ENCODE results near the gene MFAP5. TPM values are rescaled to one million over a fixed set of nuclear protein-coding genes. Genes with fewer than 3 reads are reported as not detected.

MFAP5 gene
- total and polyA plus RNA-seq, 10 of the 15 experiments (the other 5 are each of a cell fraction or from before 2014, with no cell fraction given): 0.06 to 0.14 (median 0.12) TPM; not detected in 7

GRCh38 chr12:8695116-8695515 lies 32.5 kb upstream of the MFAP5 start:
- ChIA-PET POLR2A (no interaction called here), CTCF (interaction anchor here (1.6 kb wide), 1 partner anchor 151 kb away, joined by 6 read pairs; no protein-coding TSS in a partner anchor), RAD21 (ENCODE audit: unreplicated experiment) (no interaction called here), SMC1A (ENCODE audit: uncharacterized antibody, unreplicated experiment) (no interaction called here)
- ATAC-seq (no peak), FAIRE-seq (no peak), DNase-seq (ENCODE audit: low read depth, low spot score) (no peak)
- WGBS (ENCODE audit: insufficient coverage, insufficient replicate concordance, low lambda C conversion rate, missing lambda C conversion rate): 94% methylated on average over 7 of the region's 10 CpGs
- intact Hi-C loops (cut with micrococcal nuclease; ENCODE audit: unreplicated experiment) (no loop called here), in situ Hi-C loops (cut with MboI) (no loop called here)
- no TSS peak for BruUV-seq (replicated peaks)
- peaks cover 1 to 13% of the 10 kb centered on the region in 2 experiments; a peak in 2 of 4 replicates for H3K27me3 ChIP-seq (replicated peaks in 1 of 2; ENCODE audit: control insufficient read depth in 2 of 2, insufficient read depth in 2 of 2, low read length in 1 of 2)
- H3K4me2 ChIP-seq (ENCODE audit: control insufficient read depth, insufficient read depth): no peak overlapping the region
- H3K27ac ChIP-seq (ENCODE audit: control insufficient read depth, insufficient read depth): no peak overlapping the region
- no peaks in the 10 kb centered on the region for H4K20me1 ChIP-seq (ENCODE audit: control insufficient read depth, insufficient read depth)
- H3K9ac ChIP-seq (ENCODE audit: control insufficient read depth, insufficient read depth, low read length): no peak overlapping the region
- H2AFZ ChIP-seq (ENCODE audit: control insufficient read depth, low read depth, low read length): no peak overlapping the region
- no peak for TF ChIP-seq REST (IDR thresholded peaks at IDR 0.05; ENCODE audit: low read depth, low read length)
- TF ChIP-seq RBBP5 (conservative IDR thresholded peaks at IDR 0.05): no peak
- no peak for TF ChIP-seq NKRF (conservative IDR thresholded peaks at IDR 0.05)
- no peak for TF ChIP-seq HDAC6 (IDR thresholded peaks at IDR 0.05; ENCODE audit: unreplicated experiment)
- no peak for TF ChIP-seq ZNF274 (IDR thresholded peaks at IDR 0.05; ENCODE audit: insufficient read depth, insufficient read length)
- TF ChIP-seq IKZF2 (IDR thresholded peaks at IDR 0.05): no peak
- TF ChIP-seq MXI1 (IDR thresholded peaks at IDR 0.05; ENCODE audit: low read depth, low read length): no peak
- no peak overlapping the region for H3K4me3 ChIP-seq
- H3K9me3 ChIP-seq (replicated peaks; ENCODE audit: control insufficient read depth, insufficient read depth, low read length): no peaks in the 10 kb centered on the region
- H3K79me2 ChIP-seq (ENCODE audit: control insufficient read depth, insufficient read depth, low read length): no peaks in the 10 kb centered on the region
- no peaks in the 10 kb centered on the region for H3K36me3 ChIP-seq (ENCODE audit: control insufficient read depth in 2 of 2, insufficient read depth in 2 of 2, low read length in 1 of 2)
- H3K4me1 ChIP-seq (ENCODE audit: control insufficient read depth, insufficient read depth, low read length): no peaks in the 10 kb centered on the region
